Activated CD4-positive, CD25-positive, alpha-beta regulatory T cell treated with anti-CD3 and anti-CD28 coated beads, Interleukin-2, amount 50 U/mL, for 16 hours (primary cell): ENCODE measurements around the gene TRPM3.

Experiments
- DNase-seq: peaks from one replicate; pipeline ENCODE4 v3.0.0-alpha.2; 2020; ENCODE audit warnings: low read depth, low spot score

TRPM3 gene

GRCh38 chr9:70610287-70610644 is 511.2 kb downstream of the TRPM3 start:
- no peak for DNase-seq

DNA sequence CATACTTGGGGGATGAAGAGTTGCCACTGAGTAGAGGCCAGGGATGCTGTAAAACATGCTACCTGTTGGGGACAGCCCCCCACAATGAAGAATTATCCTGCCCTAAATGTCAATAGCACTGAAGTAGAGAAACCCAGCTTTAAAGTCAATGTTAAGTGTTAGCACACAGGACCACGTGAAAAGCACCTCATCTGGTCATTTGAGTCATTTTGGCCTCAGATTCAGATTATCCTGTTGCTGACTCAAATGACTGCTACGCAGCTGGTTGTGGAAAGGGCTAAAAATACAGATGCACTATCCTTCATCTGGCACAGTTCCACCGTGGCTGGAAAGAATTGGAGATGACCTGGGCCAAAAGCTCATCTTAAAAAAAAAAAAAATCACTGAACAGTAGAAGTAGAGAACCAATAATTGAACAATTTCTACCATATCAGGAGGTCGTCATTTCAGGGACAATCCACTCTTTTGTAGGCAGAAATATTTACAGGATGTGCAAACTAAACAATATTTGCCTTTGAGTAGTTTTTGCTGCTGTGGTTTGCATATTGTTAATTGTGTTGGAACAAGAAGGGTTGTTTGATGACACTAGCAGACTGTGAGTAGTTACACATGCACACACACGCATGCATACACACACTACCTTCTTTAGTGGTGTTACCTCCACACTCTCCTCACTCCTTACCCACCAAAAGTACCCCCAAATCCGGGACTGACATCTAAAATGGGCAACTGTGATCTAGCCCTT is 511.7 kb downstream of the TRPM3 start:
- DNase-seq: no peak

DNA sequence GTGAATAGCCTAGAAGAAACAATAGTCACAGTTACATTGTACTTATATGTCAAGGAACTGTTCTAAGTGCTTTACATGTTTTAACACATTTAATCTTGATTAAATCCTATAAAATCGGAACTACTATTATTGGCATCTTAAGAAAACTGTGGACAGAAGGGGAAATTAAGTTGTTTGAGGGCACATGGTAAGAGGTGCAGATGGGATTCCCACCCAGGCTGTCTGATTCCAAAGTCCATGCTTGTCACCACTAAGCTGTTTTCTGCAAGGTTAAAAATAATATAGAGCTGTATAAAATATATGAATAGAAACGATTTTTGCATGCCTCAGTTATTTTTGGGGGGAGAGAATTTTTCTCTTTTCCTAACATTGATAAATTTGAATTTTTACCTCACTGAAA is 512.4 kb downstream of the TRPM3 start:
- DNase-seq: no peak

- no peak for DNase-seq
Measured at GRCh38 chr9:70607926-70608325, 513.5 kb downstream of the TRPM3 start.

DNA sequence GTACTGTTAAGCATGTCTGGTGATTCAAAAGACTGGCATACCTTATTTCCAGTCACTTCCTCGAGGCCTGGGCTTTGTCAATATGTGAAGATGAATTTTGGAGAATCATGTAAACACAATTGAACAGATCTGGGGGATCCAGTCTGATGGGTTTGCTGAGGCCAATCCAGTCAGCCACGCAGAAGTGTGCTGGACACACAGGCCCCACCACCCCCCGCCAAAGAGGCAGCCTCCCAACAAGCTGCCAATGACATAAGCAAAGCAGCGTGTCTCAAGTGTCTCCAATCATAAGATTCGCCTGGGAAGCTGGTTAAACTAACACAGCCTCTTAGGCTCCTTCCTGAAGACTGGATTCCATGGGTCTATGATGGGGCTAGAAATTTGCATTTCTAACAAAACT is 514.1 kb downstream of the TRPM3 start:
- DNase-seq: no peak

- DNase-seq: no peak
Measured at GRCh38 chr9:70603020-70603411, 518.4 kb downstream of the TRPM3 start.

GRCh38 chr9:70602321-70603019 is 519.0 kb downstream of the TRPM3 start:
- no peak for DNase-seq

- no peak for DNase-seq
Measured at GRCh38 chr9:70601000-70601951, 520.1 kb downstream of the TRPM3 start.

DNA sequence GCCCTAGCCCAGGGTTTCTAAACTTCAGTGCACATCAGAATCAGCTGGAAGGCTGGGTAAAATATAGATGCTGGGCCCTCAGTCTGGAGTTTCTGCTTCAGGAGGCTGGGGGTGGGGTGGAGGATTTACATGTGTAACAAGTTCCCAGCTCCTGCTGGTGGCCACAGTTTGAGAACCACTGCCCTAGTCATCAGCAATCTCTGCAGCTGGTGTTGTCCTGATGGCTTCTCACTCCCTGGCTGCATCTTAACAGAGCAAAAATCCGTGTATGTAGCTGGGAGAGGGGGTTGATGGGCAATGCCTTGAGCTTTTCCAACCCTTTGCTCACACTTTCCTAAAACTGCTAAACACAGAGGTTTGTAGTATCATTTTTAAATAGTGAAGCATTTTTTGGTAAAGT is 520.9 kb downstream of the TRPM3 start:
- DNase-seq: no peak

DNA sequence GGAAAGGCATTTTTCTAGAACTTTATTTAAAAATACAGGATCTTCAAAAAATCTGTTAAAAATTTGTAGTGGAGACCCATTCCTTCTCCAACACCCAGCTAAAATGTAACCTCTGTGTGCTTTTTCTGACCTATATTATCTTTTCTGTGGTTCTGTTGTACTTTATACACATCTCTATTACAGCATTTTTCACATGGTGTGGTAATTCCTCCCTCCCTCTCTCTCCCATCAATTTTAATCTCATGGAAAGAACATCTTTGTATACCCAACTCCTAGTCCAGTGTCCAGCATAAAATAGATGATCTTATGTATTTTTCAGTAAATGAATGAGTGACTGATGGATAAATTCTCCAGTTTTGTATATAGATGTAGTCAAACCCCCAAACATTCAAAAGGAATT is 523.5 kb downstream of the TRPM3 start:
- DNase-seq: no peak

DNA sequence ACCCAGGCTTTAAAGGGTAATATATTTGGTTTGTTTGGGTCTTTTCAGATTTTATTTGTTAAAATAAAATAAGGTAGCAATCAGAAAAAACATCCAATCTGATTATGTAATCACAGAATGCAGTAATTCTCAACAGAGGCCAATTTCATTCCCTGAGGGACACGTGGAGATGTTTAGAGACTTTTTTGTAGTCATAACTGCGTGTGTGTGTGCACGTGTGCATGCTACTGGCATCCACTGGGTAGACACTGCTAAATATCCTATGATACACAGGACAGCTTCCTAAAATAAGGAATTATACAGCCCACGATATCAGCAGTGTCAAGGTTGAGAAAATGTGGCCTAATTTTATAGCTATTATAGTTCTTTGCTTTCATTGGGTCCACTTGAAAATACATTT is 526.2 kb downstream of the TRPM3 start:
- DNase-seq: no peak

DNA sequence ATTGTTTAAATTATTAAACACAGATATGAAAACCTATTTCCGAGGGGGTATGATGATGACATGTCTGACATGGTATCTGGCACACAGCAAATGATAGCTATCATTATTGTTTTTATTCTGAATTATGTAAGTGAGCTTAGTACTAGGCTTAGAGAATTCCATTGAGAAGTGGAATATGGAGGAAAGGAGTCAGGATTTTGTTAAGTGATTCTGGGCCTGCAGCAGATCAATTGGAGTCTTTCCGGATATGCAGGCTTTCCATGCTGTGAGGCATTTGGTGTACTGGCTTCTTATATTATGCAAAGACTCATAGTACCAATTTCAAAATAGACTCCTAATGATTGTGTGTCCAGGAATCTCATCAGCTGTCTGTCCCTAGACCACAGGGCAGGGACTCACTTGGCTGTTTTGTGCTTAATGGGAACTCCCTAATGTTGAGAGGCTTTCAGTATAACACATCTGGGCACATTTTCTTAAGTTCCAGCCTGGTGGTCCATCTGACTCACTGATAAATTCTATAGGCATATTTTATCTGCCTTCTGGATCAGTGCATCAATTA is 527.0 kb downstream of the TRPM3 start:
- no peak for DNase-seq

DNA sequence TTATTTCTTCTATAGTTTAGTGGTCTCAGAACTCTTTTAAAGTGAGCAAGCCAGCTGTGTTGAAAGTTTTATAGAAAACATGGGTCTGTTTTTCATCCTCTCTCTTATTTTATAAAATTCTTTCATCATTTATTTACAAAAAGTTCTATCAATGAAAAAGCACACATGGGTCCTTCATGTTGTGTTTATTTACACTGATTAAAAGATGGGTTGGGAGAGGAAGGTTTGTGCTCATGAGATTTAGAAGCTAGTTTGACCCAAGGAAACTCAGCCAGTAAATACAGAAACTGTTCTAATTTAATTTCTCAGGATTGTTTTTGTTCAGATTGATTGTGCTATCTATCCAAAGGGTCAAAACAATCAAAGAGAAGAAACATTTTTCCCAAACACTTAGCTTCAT is 528.2 kb downstream of the TRPM3 start:
- DNase-seq: no peak

GRCh38 chr9:70590315-70590677 is 531.1 kb downstream of the TRPM3 start:
- no peak for DNase-seq

DNA sequence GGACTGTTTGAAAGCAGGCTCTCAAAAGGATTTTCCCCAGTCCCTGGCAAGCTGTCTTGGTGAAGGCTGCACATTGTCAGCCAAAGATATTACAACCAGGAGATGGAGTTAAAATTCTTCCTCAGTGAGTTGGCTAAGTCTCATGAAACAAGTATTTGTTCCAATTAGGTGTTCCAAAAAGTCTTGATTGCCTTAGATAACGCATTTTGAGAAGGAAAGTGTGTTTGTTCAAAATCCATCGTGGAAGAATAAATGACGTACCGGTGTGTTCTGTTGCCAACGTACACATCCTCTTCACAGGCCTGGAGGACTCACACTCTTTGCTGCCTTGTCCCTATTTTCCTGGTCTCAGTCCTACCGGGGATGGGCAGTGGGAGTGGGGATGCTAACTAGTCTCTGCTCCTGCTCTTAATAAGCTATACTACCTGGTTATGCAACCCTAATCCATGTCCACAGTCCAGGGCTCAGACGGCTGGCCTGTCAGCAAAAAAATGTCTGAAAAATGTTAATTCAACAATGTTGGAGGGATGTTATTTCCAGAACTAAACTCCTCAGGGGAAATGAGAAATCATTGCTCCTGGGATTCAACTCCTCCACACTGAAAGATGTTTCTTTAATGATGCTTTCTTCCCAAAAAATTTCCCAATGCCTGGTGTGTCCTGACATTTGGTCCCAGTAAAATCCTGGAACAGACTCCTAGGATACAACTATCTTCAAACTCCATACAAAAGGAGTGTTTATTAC is 531.7 kb downstream of the TRPM3 start:
- no peak for DNase-seq

GRCh38 chr9:70588999-70589398 is 532.4 kb downstream of the TRPM3 start:
- no peak for DNase-seq

- no peak for DNase-seq
Measured at GRCh38 chr9:70588381-70588780, 533.0 kb downstream of the TRPM3 start.

DNA sequence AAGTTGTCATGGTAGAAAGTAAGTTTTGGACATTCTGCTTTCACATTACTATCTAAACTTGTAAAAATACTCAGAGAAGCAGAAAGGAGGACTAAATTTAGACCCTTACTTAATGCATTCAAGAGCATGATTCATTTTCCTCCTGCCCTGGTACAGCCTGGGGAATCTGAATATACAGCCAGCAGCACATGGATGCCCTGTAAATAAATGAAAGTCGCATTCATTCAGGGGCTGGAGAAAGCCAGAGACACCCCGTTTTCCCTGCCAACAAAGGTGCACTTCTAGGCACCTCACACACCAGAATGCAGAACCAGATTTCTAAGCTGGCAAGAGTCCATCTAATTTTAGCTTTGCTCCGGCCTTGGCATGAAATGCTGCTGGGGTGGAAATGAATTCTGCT is 534.2 kb downstream of the TRPM3 start:
- DNase-seq: no peak

GRCh38 chr9:70586476-70586875 is 534.9 kb downstream of the TRPM3 start:
- no peak for DNase-seq

GRCh38 chr9:70581955-70582350 is 539.5 kb downstream of the TRPM3 start:
- DNase-seq: no peak

GRCh38 chr9:70581214-70581954 is 540.0 kb downstream of the TRPM3 start:
- DNase-seq: no peak
